GM13976 (cell line): ENCODE measurements around the gene DNAJC10.

Experiments
- DNase-seq: peaks from one replicate; pipeline ENCODE4 v3.0.0; 2012; ENCODE audit warnings: low spot score
- CTCF ChIP-seq: IDR thresholded peaks from 2 replicates; pipeline ENCODE4 v1.5.1; 2012; ENCODE audit warnings: borderline replicate concordance, mild to moderate bottlenecking; ENCODE audit not compliant: insufficient read depth; ENCODE audit errors: extremely low read depth, missing control alignments, control extremely low read depth
- in situ Hi-C: fragments of 300-500 bp; cut with MboI; formaldehyde crosslinking; loops from one replicate; pipeline ENCODE4 v1.12.0; 2022; ENCODE audit warnings: low sequenced_read_pairs, mixed read lengths, inconsistent platforms; ENCODE audit not compliant: unreplicated experiment

DNAJC10 gene, protein sequence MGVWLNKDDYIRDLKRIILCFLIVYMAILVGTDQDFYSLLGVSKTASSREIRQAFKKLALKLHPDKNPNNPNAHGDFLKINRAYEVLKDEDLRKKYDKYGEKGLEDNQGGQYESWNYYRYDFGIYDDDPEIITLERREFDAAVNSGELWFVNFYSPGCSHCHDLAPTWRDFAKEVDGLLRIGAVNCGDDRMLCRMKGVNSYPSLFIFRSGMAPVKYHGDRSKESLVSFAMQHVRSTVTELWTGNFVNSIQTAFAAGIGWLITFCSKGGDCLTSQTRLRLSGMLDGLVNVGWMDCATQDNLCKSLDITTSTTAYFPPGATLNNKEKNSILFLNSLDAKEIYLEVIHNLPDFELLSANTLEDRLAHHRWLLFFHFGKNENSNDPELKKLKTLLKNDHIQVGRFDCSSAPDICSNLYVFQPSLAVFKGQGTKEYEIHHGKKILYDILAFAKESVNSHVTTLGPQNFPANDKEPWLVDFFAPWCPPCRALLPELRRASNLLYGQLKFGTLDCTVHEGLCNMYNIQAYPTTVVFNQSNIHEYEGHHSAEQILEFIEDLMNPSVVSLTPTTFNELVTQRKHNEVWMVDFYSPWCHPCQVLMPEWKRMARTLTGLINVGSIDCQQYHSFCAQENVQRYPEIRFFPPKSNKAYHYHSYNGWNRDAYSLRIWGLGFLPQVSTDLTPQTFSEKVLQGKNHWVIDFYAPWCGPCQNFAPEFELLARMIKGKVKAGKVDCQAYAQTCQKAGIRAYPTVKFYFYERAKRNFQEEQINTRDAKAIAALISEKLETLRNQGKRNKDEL

GRCh38 chr2:182715892-182716649 is at the start of gene DNAJC10:
TSS of gene DNAJC10 (plus strand) at chr2:182716257. CDS start at chr2:182718087, 1,830 bp downstream.
- no peak for TF ChIP-seq CTCF
- DNase-seq = peak; percentile 90
- in situ Hi-C loops = no loop called here

DNA sequence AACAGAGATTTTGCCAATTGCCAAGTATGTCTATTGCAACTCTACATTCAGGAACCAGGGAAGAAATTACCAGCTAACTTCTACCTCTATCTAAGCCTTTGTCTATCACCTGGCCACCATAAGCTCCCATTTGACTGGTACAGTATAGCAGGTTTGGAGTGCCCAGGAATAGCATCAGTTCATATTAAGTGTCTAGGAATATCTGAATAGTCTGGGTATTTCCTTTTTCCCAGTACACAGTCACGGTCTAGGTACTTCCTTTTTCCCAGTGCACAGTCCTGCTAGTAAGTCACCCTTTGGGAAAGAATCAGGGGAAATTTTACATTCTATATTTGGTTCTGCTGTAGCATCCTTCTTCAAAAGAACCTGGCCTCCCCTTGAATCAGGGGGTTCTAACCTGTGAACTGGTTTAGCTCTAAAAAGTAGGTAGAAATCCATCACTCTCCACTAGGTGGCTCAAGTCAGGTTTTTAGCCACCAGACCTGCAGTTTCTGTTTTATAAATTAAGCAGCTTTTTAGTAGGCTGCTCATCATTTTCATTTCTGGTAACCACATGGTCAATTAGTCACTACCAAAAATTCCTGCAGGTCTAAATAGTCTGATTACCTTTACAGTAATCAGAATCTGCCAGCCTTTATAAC is 49.3 kb upstream of the DNAJC10 start:
- peak; percentile 31 for DNase-seq
- in situ Hi-C loops = loop anchor here (25.0 kb wide), 1 partner anchor 321 kb away; no protein-coding TSS in a partner anchor
- no peak for TF ChIP-seq CTCF

GRCh38 chr2:182667315-182667695 is 48.8 kb upstream of the DNAJC10 start:
- no peak for DNase-seq
- in situ Hi-C loops = loop anchor here (25.0 kb wide), 1 partner anchor 320 kb away; no protein-coding TSS in a partner anchor
- TF ChIP-seq CTCF = no peak

DNA sequence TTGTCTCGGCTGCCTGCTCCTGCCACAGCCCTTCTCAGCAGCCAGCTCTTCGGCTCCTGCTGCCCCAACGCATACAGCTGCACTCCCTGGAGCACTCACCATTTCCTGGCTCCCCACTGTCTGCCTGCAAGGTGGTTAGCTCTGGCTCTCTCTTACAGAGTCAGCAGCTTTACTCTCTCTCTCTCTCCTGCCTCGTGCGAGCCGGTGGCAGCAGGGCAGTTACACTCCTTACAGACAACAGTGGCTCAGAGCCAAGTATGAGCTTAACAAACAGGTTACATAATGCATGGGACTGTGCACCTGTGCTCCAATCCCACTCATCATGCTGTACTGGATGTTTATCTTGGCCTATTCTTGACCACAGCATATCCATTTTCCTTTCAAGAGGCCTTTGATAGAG is 47.4 kb upstream of the DNAJC10 start:
- in situ Hi-C loops = loop anchor here (25.0 kb wide), 1 partner anchor 319 kb away; no protein-coding TSS in a partner anchor
- TF ChIP-seq CTCF = no peak
- DNase-seq = no peak

DNA sequence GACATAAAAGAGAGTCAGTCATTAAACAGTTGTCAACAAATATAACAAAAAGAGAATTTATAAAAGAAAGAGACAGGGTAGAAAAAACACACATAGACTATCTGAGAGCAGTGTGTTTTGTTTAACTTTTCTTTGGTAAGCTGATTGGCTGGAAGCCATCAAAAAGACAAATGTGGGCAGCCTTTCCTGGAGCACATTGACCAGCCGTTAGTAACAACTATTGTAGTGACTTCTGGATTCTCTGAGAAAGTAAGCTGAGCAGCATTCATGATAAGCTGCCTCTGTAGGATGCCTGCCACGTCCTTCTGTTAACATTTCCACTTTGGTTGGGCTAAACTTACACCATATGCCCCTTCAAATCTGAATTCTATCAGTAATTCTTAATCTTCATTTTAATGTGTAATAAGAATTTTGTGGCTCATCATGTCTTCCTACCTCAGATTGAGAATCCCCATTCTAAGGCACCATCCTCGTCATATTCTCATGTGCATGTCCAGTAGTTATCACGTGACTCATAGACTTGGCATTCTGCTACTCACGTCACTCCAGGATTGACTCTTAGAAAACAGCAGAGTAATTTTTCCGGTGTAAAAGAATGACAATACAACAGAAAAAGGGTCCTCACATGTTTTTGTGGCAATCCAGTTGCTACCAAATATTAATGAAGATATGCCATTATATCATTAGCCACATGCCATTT is 43.4 kb upstream of the DNAJC10 start:
- in situ Hi-C loops = loop anchor here (25.0 kb wide), 1 partner anchor 315 kb away; no protein-coding TSS in a partner anchor
- TF ChIP-seq CTCF = no peak
- DNase-seq = no peak
